ENCODE results near the gene RMND5A.
"Not testable (repeated sequence)": the region's sequence is repeated elsewhere in the genome, so short reads cannot be mapped to it uniquely, and the experiment has no call there.

RMND5A gene

DNA sequence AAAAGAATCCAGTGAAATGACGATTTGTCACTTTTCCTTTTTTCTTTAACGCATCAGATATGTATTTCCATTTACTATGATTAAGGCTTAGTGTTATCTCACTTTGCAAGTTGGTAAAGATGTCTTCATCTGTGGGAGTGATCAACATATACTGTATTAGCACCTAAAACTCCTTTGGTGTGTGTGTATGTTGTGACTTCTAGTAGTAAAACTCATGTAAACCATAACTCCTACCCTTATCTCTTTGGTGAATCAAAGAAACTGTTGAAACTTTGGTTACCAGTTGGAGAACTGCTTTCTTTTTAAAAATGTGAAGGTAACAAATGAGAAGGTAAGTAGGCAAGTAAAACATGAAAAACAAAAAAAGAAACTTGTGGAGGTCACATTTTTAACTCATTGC, 5.6 kb downstream of the RMND5A start:
- DNase-seq (ENCODE audit: low read depth, low spot score); H3K9me3 ChIP-seq (ENCODE audit: insufficient read depth, low read length); H3K36me3 ChIP-seq (ENCODE audit: insufficient read depth, insufficient read length, low read length); H3K27me3 ChIP-seq (ENCODE audit: insufficient read depth, insufficient read length); H3K4me3 ChIP-seq (ENCODE audit: insufficient read length, low read depth); H3K4me1 ChIP-seq (ENCODE audit: insufficient read depth, insufficient read length); H3K9ac ChIP-seq (ENCODE audit: insufficient read length, low read depth): not testable (repeated sequence)

DNA sequence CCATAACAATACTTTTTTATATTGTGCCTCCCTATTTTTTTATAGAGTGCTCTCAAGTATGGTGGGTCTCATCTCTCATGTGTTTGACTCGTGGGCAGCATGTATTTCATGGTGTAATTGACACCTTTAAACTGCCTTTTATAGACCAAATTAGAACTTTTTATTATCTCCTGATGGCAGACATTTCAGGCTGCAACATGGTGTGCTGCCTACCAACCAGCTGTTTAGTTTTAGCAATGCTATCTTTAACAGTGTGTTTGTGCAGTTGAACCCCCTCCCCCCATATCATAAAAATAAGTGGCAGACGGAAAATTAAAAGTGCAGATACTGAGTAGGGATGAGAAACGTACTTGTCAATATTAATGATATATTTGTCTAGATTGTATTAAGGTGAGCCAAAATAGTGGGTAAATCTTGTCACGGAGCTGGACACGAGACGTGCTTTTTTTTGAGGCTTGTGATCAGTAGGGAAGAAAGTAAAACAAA, 12.0 kb downstream of the RMND5A start:
- not testable (repeated sequence) for H3K9ac ChIP-seq (ENCODE audit: insufficient read length, low read depth); H3K27me3 ChIP-seq (ENCODE audit: insufficient read depth, insufficient read length); H3K36me3 ChIP-seq (ENCODE audit: insufficient read depth, insufficient read length, low read length); H3K9me3 ChIP-seq (ENCODE audit: insufficient read depth, low read length); DNase-seq (ENCODE audit: low read depth, low spot score); H3K4me3 ChIP-seq (ENCODE audit: insufficient read length, low read depth); H3K4me1 ChIP-seq (ENCODE audit: insufficient read depth, insufficient read length)

- not testable (repeated sequence) for H3K4me3 ChIP-seq (ENCODE audit: insufficient read length, low read depth); H3K36me3 ChIP-seq (ENCODE audit: insufficient read depth, insufficient read length, low read length); H3K27me3 ChIP-seq (ENCODE audit: insufficient read depth, insufficient read length); H3K9ac ChIP-seq (ENCODE audit: insufficient read length, low read depth); H3K4me1 ChIP-seq (ENCODE audit: insufficient read depth, insufficient read length); DNase-seq (ENCODE audit: low read depth, low spot score); H3K9me3 ChIP-seq (ENCODE audit: insufficient read depth, low read length)
These were observed 12.7 kb downstream of the RMND5A start for GRCh38 chr2:86732837-86733236.

- not testable (repeated sequence) for H3K4me1 ChIP-seq (ENCODE audit: insufficient read depth, insufficient read length); DNase-seq (ENCODE audit: low read depth, low spot score); H3K4me3 ChIP-seq (ENCODE audit: insufficient read length, low read depth); H3K27me3 ChIP-seq (ENCODE audit: insufficient read depth, insufficient read length); H3K9ac ChIP-seq (ENCODE audit: insufficient read length, low read depth); H3K9me3 ChIP-seq (ENCODE audit: insufficient read depth, low read length); H3K36me3 ChIP-seq (ENCODE audit: insufficient read depth, insufficient read length, low read length)
These were observed 13.4 kb downstream of the RMND5A start for GRCh38 chr2:86733528-86733927.

DNA sequence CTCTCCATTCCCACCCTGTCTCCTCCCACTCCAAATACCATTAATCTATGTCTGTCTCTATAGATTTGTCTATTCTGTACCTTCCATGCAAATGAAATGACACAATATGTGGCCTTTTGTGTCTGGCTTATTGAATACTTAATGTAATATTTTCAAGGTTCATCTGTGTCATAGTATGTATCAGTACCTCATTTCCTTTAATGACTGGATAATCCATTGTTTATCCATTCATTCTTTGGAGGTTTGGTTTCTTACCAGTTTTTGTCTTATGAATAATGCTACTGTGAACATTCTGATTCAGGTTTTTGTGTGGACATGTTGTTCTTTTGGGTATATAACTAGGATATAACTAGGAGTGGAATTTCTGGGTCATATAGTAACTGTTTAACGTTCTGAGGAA, 14.8 kb downstream of the RMND5A start:
- H3K36me3 ChIP-seq (ENCODE audit: insufficient read depth, insufficient read length, low read length); H3K9ac ChIP-seq (ENCODE audit: insufficient read length, low read depth); H3K4me1 ChIP-seq (ENCODE audit: insufficient read depth, insufficient read length); H3K9me3 ChIP-seq (ENCODE audit: insufficient read depth, low read length); H3K4me3 ChIP-seq (ENCODE audit: insufficient read length, low read depth); DNase-seq (ENCODE audit: low read depth, low spot score); H3K27me3 ChIP-seq (ENCODE audit: insufficient read depth, insufficient read length): not testable (repeated sequence)

- H3K27me3 ChIP-seq (ENCODE audit: insufficient read depth, insufficient read length); DNase-seq (ENCODE audit: low read depth, low spot score); H3K9ac ChIP-seq (ENCODE audit: insufficient read length, low read depth); H3K36me3 ChIP-seq (ENCODE audit: insufficient read depth, insufficient read length, low read length); H3K4me1 ChIP-seq (ENCODE audit: insufficient read depth, insufficient read length); H3K4me3 ChIP-seq (ENCODE audit: insufficient read length, low read depth); H3K9me3 ChIP-seq (ENCODE audit: insufficient read depth, low read length): not testable (repeated sequence)
These were observed 19.4 kb downstream of the RMND5A start for GRCh38 chr2:86739485-86739884.

- DNase-seq (ENCODE audit: low read depth, low spot score); H3K27me3 ChIP-seq (ENCODE audit: insufficient read depth, insufficient read length); H3K36me3 ChIP-seq (ENCODE audit: insufficient read depth, insufficient read length, low read length); H3K4me3 ChIP-seq (ENCODE audit: insufficient read length, low read depth); H3K9me3 ChIP-seq (ENCODE audit: insufficient read depth, low read length); H3K4me1 ChIP-seq (ENCODE audit: insufficient read depth, insufficient read length); H3K9ac ChIP-seq (ENCODE audit: insufficient read length, low read depth): not testable (repeated sequence)
These were observed 19.8 kb downstream of the RMND5A start for GRCh38 chr2:86739889-86740288.

DNA sequence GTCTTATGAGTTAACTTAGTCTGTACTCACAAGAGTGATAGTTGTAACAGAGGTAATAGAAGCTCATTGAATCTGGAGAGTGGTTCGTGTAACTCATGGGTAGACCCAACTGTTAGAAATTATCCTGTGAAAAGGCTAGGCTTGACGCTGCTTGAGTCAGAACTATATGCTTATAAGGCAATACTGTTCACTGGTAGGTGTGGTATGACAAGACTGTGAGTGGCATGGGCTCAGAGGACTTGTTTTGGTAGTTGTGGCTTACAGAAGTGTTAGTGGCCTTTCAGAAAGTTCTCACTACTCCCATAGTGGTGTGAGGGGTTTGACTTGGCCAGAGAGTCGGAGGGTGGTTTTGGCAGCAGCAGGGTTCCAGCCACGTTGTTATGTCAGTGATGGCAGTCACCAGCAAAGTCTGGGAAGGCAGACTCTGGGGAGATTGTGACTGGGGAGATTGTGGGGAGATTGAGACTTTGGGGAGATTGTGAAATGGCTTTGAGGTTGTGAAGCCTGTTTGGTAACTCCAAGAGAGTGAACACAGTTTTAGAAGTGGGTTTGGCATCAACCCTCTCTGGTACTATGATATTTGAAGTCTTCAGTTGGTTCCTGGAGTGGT, 21.9 kb downstream of the RMND5A start:
- H3K27me3 ChIP-seq (ENCODE audit: insufficient read depth, insufficient read length); H3K9me3 ChIP-seq (ENCODE audit: insufficient read depth, low read length); H3K9ac ChIP-seq (ENCODE audit: insufficient read length, low read depth); DNase-seq (ENCODE audit: low read depth, low spot score); H3K4me1 ChIP-seq (ENCODE audit: insufficient read depth, insufficient read length); H3K4me3 ChIP-seq (ENCODE audit: insufficient read length, low read depth): not testable (repeated sequence)
- peaks cover 13% of the 10 kb centered on the region for H3K36me3 ChIP-seq (ENCODE audit: insufficient read depth, insufficient read length, low read length)

- TF ChIP-seq ZNF274 (IDR thresholded peaks at IDR 0.05; ENCODE audit: low read depth, low read length) (no peak), SUZ12 (IDR thresholded peaks at IDR 0.05; ENCODE audit: extremely low read depth, insufficient read depth, insufficient read length) (no peak), YY1 (IDR thresholded peaks at IDR 0.05; ENCODE audit: insufficient read depth, insufficient read length) (no peak)
- Histone ChIP-seq H3K9ac (ENCODE audit: insufficient read length, low read depth) (no peak overlapping the region), H3K27me3 (ENCODE audit: insufficient read depth, insufficient read length) (no peaks in the 10 kb centered on the region), H3K9me3 (ENCODE audit: insufficient read depth, low read length) (no peaks in the 10 kb centered on the region), H3K36me3 (ENCODE audit: insufficient read depth, insufficient read length, low read length) (peaks cover 13% of the 10 kb centered on the region), H3K4me3 (ENCODE audit: insufficient read length, low read depth) (no peak overlapping the region), H3K4me1 (ENCODE audit: insufficient read depth, insufficient read length) (no peaks in the 10 kb centered on the region)
- DNase-seq (ENCODE audit: low read depth, low spot score), result no peak
These were observed 24.1 kb downstream of the RMND5A start for GRCh38 chr2:86744152-86744551.
